ENCODE results near the gene GBX1.

The GBX1 gene

DNA sequence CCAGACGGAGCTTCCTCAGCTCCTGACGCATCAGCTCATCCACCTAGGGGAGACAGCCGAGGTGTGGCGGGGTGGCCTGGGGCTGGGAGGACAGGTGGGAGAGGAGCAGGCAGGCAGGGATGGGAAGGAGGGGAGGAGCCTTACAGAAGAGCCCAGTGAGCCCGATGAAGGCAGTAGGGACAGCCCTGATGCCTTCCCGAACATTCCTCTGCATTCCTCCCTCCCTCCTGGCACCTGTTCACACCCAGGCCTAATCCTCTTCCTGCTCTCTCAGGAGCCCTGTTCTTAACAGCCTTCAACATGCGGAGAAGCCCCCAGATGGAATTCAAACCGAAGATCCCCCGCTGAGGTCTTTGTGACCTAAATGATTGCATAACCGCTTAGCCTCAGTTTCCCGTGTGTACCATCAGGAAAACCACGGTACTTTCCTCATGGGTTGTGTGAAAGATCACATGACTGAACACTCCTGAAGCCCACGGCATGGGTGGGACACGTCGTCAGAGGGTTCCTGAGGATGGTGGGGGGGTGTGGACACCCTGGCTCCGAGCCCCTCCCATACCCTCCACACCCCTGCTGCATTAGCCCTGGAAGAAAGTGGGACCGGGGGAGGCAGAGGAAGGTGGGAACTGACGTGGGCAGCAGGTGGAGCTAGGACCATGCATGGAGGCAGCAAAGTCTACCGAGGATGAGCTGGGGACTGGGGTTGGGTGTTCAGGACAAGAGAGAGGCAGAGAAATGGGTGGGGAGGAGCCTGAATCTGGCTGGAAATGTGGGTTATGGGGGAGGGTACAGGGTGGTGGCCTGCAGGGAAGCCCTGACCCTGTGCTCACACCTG is 28.3 kb upstream of the GBX1 start:
- Histone ChIP-seq H3F3A (ENCODE audit: control insufficient read depth, insufficient read depth) (no peaks in the 10 kb centered on the region), H3K79me2 (ENCODE audit: control insufficient read depth, low read length) (no peaks in the 10 kb centered on the region), H3K9me3 (ENCODE audit: control insufficient read depth, insufficient read depth, low read length) (no peaks in the 10 kb centered on the region), H3K27me3 (ENCODE audit: control insufficient read depth, low read length) (peaks cover 13% of the 10 kb centered on the region), H3K4me2 (ENCODE audit: low read length) (no peak overlapping the region), H3K4me1 (ENCODE audit: control insufficient read depth, low read length) (no peaks in the 10 kb centered on the region), H3K9me2 (replicated peaks; ENCODE audit: control insufficient read depth, low read length) (no peaks in the 10 kb centered on the region), H3K36me3 (ENCODE audit: control insufficient read depth, low read length) (no peaks in the 10 kb centered on the region), H4K20me1 (ENCODE audit: control insufficient read depth, insufficient read depth, low read depth, low read length) (no peaks in the 10 kb centered on the region), H3K4me3 (ENCODE audit: low read length) (no peak overlapping the region), H3K27ac (ENCODE audit: low read depth, low read length) (no peak overlapping the region)
- TF ChIP-seq EZH2phosphoT487 (IDR thresholded peaks at IDR 0.05; ENCODE audit: borderline replicate concordance, low read length) = no peak
- TF ChIP-seq, protein P1, sequence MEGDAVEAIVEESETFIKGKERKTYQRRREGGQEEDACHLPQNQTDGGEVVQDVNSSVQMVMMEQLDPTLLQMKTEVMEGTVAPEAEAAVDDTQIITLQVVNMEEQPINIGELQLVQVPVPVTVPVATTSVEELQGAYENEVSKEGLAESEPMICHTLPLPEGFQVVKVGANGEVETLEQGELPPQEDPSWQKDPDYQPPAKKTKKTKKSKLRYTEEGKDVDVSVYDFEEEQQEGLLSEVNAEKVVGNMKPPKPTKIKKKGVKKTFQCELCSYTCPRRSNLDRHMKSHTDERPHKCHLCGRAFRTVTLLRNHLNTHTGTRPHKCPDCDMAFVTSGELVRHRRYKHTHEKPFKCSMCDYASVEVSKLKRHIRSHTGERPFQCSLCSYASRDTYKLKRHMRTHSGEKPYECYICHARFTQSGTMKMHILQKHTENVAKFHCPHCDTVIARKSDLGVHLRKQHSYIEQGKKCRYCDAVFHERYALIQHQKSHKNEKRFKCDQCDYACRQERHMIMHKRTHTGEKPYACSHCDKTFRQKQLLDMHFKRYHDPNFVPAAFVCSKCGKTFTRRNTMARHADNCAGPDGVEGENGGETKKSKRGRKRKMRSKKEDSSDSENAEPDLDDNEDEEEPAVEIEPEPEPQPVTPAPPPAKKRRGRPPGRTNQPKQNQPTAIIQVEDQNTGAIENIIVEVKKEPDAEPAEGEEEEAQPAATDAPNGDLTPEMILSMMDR (IDR thresholded peaks at IDR 0.05; ENCODE audit: low read depth, low read length, poor library complexity, severe bottlenecking) = no peak

DNA sequence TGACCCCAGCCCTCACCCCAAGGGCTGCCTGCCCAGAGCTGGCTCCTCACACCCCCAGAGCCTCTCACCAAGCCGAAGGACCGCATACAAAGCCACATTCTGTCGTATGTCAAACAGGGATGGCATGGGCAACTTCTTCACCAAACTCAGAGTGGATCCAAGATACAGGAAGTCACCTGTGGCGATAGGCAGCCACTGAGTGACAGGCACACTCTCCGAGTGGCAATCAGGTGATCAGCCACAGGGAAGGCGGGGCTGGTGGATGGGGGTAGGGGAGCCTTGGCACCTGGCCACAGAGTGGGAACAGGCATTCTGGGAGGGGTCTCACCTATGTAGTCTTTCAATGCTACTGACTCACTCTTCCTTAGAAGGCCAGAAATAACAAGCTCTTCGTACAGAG is 26.7 kb upstream of the GBX1 start:
- Histone ChIP-seq H3K4me3 (ENCODE audit: low read length) (no peak overlapping the region), H4K20me1 (ENCODE audit: control insufficient read depth, insufficient read depth, low read depth, low read length) (no peaks in the 10 kb centered on the region), H3K4me1 (ENCODE audit: control insufficient read depth, low read length) (no peaks in the 10 kb centered on the region), H3K9me3 (ENCODE audit: control insufficient read depth, insufficient read depth, low read length) (no peaks in the 10 kb centered on the region), H3K36me3 (ENCODE audit: control insufficient read depth, low read length) (no peaks in the 10 kb centered on the region), H3K27ac (ENCODE audit: low read depth, low read length) (no peak overlapping the region), H3K27me3 (ENCODE audit: control insufficient read depth, low read length) (peaks cover 29% of the 10 kb centered on the region), H3F3A (ENCODE audit: control insufficient read depth, insufficient read depth) (no peaks in the 10 kb centered on the region), H3K9me2 (replicated peaks; ENCODE audit: control insufficient read depth, low read length) (no peaks in the 10 kb centered on the region), H3K4me2 (ENCODE audit: low read length) (no peak overlapping the region), H3K79me2 (ENCODE audit: control insufficient read depth, low read length) (no peaks in the 10 kb centered on the region)
- no peak for TF ChIP-seq EZH2phosphoT487 (IDR thresholded peaks at IDR 0.05; ENCODE audit: borderline replicate concordance, low read length)
- TF ChIP-seq, protein P1 (IDR thresholded peaks at IDR 0.05; ENCODE audit: low read depth, low read length, poor library complexity, severe bottlenecking) = no peak

DNA sequence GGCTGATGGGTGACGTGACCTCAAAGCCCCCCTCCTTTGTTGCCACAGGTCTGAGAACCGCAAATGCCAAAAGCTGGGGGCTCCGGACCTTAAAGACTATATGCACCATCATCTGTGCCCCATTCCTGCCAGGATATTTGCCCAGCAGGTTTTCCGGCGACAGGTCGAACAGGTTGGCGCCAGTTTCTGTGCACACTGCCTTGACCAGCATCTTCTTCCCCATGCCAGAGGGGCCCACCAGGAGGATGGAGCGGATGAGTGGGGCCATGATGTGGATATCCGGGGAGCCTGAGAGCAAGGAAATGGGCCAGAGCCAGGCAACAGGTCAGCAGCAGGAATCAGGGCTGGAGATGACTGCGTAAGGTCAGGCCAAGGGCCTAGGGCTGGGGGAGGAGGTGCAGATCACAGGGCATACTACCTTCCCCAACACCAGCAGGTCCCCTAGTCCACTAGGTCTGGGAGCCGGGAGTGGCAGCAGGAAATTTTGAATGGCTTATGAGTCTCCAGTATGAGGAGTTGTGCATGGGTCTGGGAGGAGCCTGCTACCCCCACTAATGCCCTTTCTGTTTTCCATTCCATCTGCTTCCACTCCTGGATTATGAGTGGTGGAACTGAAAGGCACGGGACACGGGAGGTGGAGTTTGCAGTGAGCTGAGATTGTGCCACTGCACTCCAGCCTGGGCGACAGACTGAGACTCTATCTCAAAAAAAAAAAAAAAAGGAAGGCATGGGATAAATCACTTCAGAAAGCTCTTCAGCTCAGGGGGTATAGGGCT is 25.9 kb upstream of the GBX1 start:
- Histone ChIP-seq H3K4me1 (ENCODE audit: control insufficient read depth, low read length) (no peaks in the 10 kb centered on the region), H3K9me3 (ENCODE audit: control insufficient read depth, insufficient read depth, low read length) (no peaks in the 10 kb centered on the region), H3K27ac (ENCODE audit: low read depth, low read length) (no peak overlapping the region), H3K27me3 (ENCODE audit: control insufficient read depth, low read length) (peaks cover 35% of the 10 kb centered on the region), H3K36me3 (ENCODE audit: control insufficient read depth, low read length) (no peaks in the 10 kb centered on the region), H4K20me1 (ENCODE audit: control insufficient read depth, insufficient read depth, low read depth, low read length) (no peaks in the 10 kb centered on the region), H3K9me2 (replicated peaks; ENCODE audit: control insufficient read depth, low read length) (no peaks in the 10 kb centered on the region), H3K4me3 (ENCODE audit: low read length) (no peak overlapping the region), H3F3A (ENCODE audit: control insufficient read depth, insufficient read depth) (no peaks in the 10 kb centered on the region), H3K4me2 (ENCODE audit: low read length) (no peak overlapping the region), H3K79me2 (ENCODE audit: control insufficient read depth, low read length) (no peaks in the 10 kb centered on the region)
- TF ChIP-seq EZH2phosphoT487 (IDR thresholded peaks at IDR 0.05; ENCODE audit: borderline replicate concordance, low read length) = no peak
- TF ChIP-seq, protein P1 (IDR thresholded peaks at IDR 0.05; ENCODE audit: low read depth, low read length, poor library complexity, severe bottlenecking) = no peak

All from DOHH2 (cell line).